GM19193 (cell line): Measurements from ENCODE around the gene C19orf25.

Source experiments
- POLR2A ChIP-seq: IDR thresholded peaks from 4 replicates; pipeline ENCODE4 v1.6.1; 2011; ENCODE audit not compliant: insufficient read depth, insufficient read length; ENCODE audit errors: extremely low read depth

Gene C19orf25

DNA sequence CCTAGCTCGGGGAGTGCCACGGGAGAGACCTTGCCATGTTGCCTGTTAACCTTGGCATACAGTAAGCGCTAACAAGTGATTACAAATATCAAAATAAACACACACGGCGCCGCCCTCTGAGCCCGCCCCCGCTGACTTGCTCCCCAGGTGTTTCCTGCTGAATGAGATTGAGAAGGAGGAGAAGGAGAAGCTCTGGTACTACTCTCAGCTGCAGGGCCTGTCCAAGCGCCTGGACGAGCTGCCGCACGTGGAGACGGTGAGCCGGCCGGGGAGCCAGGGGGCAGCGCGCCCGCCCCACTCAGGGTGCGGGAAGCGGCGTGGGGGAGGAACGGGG is 24.0 kb downstream of the C19orf25 start:
- no peak for TF ChIP-seq POLR2A

GRCh38 chr19:1453525-1454364 is 25.3 kb downstream of the C19orf25 start:
- TF ChIP-seq POLR2A, result no peak

GRCh38 chr19:1452802-1453524 is 26.1 kb downstream of the C19orf25 start:
- no peak for TF ChIP-seq POLR2A

- no peak for TF ChIP-seq POLR2A
Observed at GRCh38 chr19:1451916-1452801, 26.9 kb downstream of the C19orf25 start.

DNA sequence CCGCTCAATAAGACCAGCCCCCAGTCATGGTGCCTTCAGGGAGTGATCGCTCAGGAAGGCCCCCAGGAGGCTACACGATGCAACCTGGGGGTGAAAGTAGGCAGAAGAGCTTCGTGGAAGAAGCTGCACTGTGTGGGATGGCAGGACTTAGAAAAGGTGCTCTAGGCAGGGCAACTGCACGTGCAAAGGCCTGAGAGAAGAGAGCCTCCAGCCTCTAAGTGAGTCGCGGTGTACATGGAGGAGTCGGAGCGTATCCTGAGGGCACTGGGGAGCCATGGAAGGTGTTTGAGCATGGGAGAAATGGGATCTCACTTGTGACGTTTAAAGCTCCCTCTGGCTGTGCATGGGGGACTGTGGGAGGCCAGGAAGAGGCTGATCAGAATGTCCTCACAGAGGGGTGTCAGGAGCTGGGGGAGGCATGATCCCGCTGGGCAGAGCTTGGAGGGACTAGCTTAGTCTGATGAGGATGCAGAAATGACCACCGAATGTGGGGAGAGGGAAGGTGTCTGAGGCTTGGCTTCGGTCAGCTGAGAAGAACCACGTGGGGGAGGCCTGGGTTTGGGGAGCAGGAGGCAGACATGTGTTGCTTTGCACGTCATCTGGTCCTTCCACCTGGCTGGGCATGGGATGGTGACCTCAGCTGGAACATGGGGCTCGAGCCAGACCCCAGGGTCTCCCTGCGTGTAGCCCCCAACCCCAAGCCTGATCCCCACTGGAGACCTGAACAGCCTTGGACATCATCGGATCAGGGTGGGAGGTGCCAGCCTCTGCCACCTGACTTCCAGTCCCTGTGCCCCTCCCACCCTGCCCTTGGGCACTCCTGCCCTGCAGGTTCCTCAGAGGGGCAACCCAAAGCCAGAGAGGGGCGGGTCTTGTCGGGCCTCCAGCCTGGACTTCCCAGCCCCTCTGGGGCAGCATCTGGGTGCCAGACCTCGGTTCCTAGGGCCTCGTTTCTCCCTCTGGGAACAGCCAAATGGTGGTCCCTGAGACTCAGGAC is 28.0 kb downstream of the C19orf25 start:
- no peak for TF ChIP-seq POLR2A

GRCh38 chr19:1449467-1450442 is 29.3 kb downstream of the C19orf25 start, which contains the start of gene APC2:
Gene APC2, plus strand, starts transcription at chr19:1450121. Its CDS starts 2,881 bp downstream, at chr19:1453002.
- TF ChIP-seq POLR2A, result no peak

DNA sequence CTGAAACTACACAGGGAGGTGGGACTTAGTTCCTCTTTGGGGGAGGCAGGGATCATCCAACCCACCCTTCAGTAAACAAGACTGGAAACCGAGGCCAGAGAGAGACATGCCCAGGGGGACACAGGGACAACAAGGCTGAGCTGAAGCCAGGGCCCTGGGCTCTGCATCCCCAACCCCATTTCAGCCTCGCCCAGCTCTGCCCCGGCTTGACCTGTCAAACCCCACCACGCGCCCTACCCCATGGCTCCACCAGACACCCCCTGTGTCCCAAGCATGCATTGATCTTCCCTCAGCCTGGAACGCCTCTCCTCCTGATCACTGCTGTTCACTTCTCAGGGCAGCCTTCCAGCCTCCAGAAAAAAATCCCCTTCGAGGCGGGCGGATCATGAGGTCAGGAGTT is 31.1 kb downstream of the C19orf25 start:
- TF ChIP-seq POLR2A, result no peak

GRCh38 chr19:1447504-1447903 is 31.5 kb downstream of the C19orf25 start:
- TF ChIP-seq POLR2A, result no peak

GRCh38 chr19:1446713-1447481 is 32.1 kb downstream of the C19orf25 start:
- no peak for TF ChIP-seq POLR2A

- no peak for TF ChIP-seq POLR2A
Observed at GRCh38 chr19:1445932-1446712, 32.9 kb downstream of the C19orf25 start.

GRCh38 chr19:1445185-1445931 is 33.7 kb downstream of the C19orf25 start:
- no peak for TF ChIP-seq POLR2A
